MCF 10A (cell line): Measurements from ENCODE around the gene TMEM203. TPM values are rescaled to one million over a fixed set of nuclear protein-coding genes. Genes with fewer than 3 reads are reported as not detected.

ENCODE experiments used
- BruUV-seq: library from RNA; stranded (reverse); fragments of 400-500 nt; replicated peaks from 2 replicates; lab custom pipeline; 2021; lab: Mats Ljungman, UMichigan
- CTCF ChIA-PET: fragments of 300-600 bp; sonication (Branson Sonifier 250); formaldehyde crosslinking; extraction: SDS; loops from one replicate; lab custom pipeline; 2021; ENCODE audit warnings: antibody characterized with exemption, inconsistent platforms; lab: Yijun Ruan, JAX
- POLR2A ChIA-PET: fragments of 300-600, 350-650 bp; sonication (Branson Sonifier 250); formaldehyde crosslinking; extraction: SDS; loops from one replicate; lab custom pipeline; 2020; ENCODE audit warnings: antibody characterized with exemption, inconsistent platforms; lab: Yijun Ruan, JAX
- DNase-seq: peaks from one replicate; pipeline ENCODE4 v3.0.0-alpha.2; 2018; ENCODE audit not compliant: unreplicated experiment
- H3K27ac Mint-ChIP-seq: one replicate; pipeline ENCODE4 v1.8.0; 2022; ENCODE audit warnings: mild to moderate bottlenecking, low read depth, mixed read lengths; ENCODE audit not compliant: unreplicated experiment
- H3K27me3 Mint-ChIP-seq: one replicate; pipeline ENCODE4 v1.8.0; 2022; ENCODE audit warnings: mixed read lengths; ENCODE audit not compliant: insufficient read depth, unreplicated experiment
- H3K36me3 Mint-ChIP-seq: one replicate; pipeline ENCODE4 v1.8.0; 2022; ENCODE audit warnings: mild to moderate bottlenecking, moderate library complexity, mixed read lengths; ENCODE audit not compliant: insufficient read depth, unreplicated experiment
- H3K4me1 Mint-ChIP-seq: one replicate; pipeline ENCODE4 v1.8.0; 2022; ENCODE audit warnings: mixed read lengths; ENCODE audit not compliant: insufficient read depth, unreplicated experiment
- H3K4me3 Mint-ChIP-seq: one replicate; pipeline ENCODE4 v1.8.0; 2022; ENCODE audit warnings: mild to moderate bottlenecking, moderate library complexity, mixed read lengths; ENCODE audit not compliant: unreplicated experiment
- H3K9me3 Mint-ChIP-seq: one replicate; pipeline ENCODE4 v1.8.0; 2022; ENCODE audit warnings: mixed read lengths; ENCODE audit not compliant: unreplicated experiment
- CTCF ChIP-seq: fragments of 200-600 bp; IDR thresholded peaks from one replicate; pipeline ENCODE4 v1.8.0; 2022; ENCODE audit warnings: antibody characterized with exemption, mild to moderate bottlenecking; ENCODE audit not compliant: unreplicated experiment
- intact Hi-C: fragments of 100-400 bp; cut with micrococcal nuclease; formaldehyde crosslinking; loops from 2 replicates; pipeline ENCODE4 v1.14.1; 2022
- total RNA-seq: library from RNA; stranded (reverse); gene quantifications from 2 replicates; pipeline ENCODE4 v1.2.3, GENCODE V29; 2022

The TMEM203 gene
- total RNA-seq, 1 experiment from 2014 or later, result 31.4 TPM

- intact Hi-C loops, result loop anchor here (10.0 kb wide), 1 partner anchor 45 kb away; the partner anchor contains the start of genes CYSRT1, RNF208 and RNF224
- Mint-ChIP-seq H3K27me3 (no peaks in the 10 kb centered on the region), H3K27ac (no peak overlapping the region), H3K36me3 (peaks cover 25% of the 10 kb centered on the region), H3K4me1 (no peaks in the 10 kb centered on the region), H3K4me3 (no peak overlapping the region), H3K9me3 (no peaks in the 10 kb centered on the region)
- no peak for DNase-seq
- BruUV-seq, result no TSS peak
- ChIA-PET CTCF (no interaction called here), POLR2A (interaction anchor here (2.0 kb wide), 1 partner anchor 50 kb away, joined by 6 read pairs; no protein-coding TSS in a partner anchor)
- TF ChIP-seq CTCF, result no peak
These were observed 25.7 kb downstream of the TMEM203 start for GRCh38 chr9:137179761-137180160.

- no peaks in the 10 kb centered on the region for H3K9me3 Mint-ChIP-seq
- H3K4me1 Mint-ChIP-seq, result no peaks in the 10 kb centered on the region
- peaks cover 25% of the 10 kb centered on the region for H3K36me3 Mint-ChIP-seq
- BruUV-seq, result no TSS peak
- no peak for DNase-seq
- ChIA-PET POLR2A (interaction anchor here (1.1 kb wide), 1 partner anchor 52 kb away, joined by 3 read pairs; no protein-coding TSS in a partner anchor), CTCF (interaction anchor here (0.6 kb wide), 1 partner anchor 1090 kb away, joined by 3 read pairs; no protein-coding TSS in a partner anchor)
- H3K27me3 Mint-ChIP-seq, result no peaks in the 10 kb centered on the region
- no peak overlapping the region for H3K27ac Mint-ChIP-seq
- no peak for TF ChIP-seq CTCF
- intact Hi-C loops, result loop anchor here (10.0 kb wide), 1 partner anchor 46 kb away; the partner anchor contains the start of genes CYSRT1, RNF208 and RNF224
- no peak overlapping the region for H3K4me3 Mint-ChIP-seq
These were observed 26.4 kb downstream of the TMEM203 start for GRCh38 chr9:137178939-137179630.

- intact Hi-C loops, result loop anchor here (10.0 kb wide), 1 partner anchor 46 kb away; the partner anchor contains the start of genes CYSRT1, RNF208 and RNF224
These were observed 27.1 kb downstream of the TMEM203 start for GRCh38 chr9:137178201-137178938.

More at GRCh38 chr9:137178201-137178938, 27.1 kb downstream of the TMEM203 start:
- H3K27me3 Mint-ChIP-seq, result no peaks in the 10 kb centered on the region
- no peak overlapping the region for H3K4me3 Mint-ChIP-seq
- no peaks in the 10 kb centered on the region for H3K9me3 Mint-ChIP-seq
- POLR2A ChIA-PET, result interaction anchor here (1.1 kb wide), 1 partner anchor 52 kb away, joined by 3 read pairs; no protein-coding TSS in a partner anchor
- BruUV-seq, result no TSS peak
- CTCF ChIA-PET, result interaction anchor here (0.6 kb wide), 3 partner anchors 13 to 1090 kb away, joined by 3 read pairs; no protein-coding TSS in a partner anchor
- H3K4me1 Mint-ChIP-seq, result no peaks in the 10 kb centered on the region
- TF ChIP-seq CTCF, result no peak
- peaks cover 22% of the 10 kb centered on the region for H3K36me3 Mint-ChIP-seq
- DNase-seq, result no peak
- no peak overlapping the region for H3K27ac Mint-ChIP-seq
